HG03439 (cell line): Measurements from ENCODE around the gene RPN1.
"Not testable (repeated sequence)": the region's sequence is repeated elsewhere in the genome, so short reads cannot be mapped to it uniquely, and the experiment has no call there.

Experiments
- ATAC-seq: cut with Tn5 transposase; IDR thresholded peaks from one replicate; pipeline ENCODE4 v1.9.1; 2021; ENCODE audit warnings: mild to moderate bottlenecking, moderate library complexity; ENCODE audit not compliant: unreplicated experiment

The RPN1 gene

GRCh38 chr3:128650096-128651050 is at the start of gene RPN1:
RPN1 (minus strand) TSS chr3:128650818; CDS start chr3:128650800, 18 bp downstream.
- peak; percentile 91 for ATAC-seq

- no peak for ATAC-seq
These were observed 47.8 kb upstream of the RPN1 start for GRCh38 chr3:128698211-128699047.

- no peak for ATAC-seq
These were observed 46.7 kb upstream of the RPN1 start for GRCh38 chr3:128697341-128697740.

- no peak for ATAC-seq
These were observed 43.1 kb upstream of the RPN1 start for GRCh38 chr3:128693696-128694095.

GRCh38 chr3:128689060-128689459 is 38.4 kb upstream of the RPN1 start:
- ATAC-seq: no peak

- ATAC-seq: no peak
These were observed 35.8 kb upstream of the RPN1 start for GRCh38 chr3:128686465-128686864.

GRCh38 chr3:128684986-128685726 is 34.5 kb upstream of the RPN1 start:
- no peak for ATAC-seq

GRCh38 chr3:128683957-128684356 is 33.3 kb upstream of the RPN1 start:
- ATAC-seq: no peak

GRCh38 chr3:128681369-128681829 is 30.8 kb upstream of the RPN1 start:
- ATAC-seq: no peak

- ATAC-seq: peak; percentile 97
These were observed 30.2 kb upstream of the RPN1 start for GRCh38 chr3:128680603-128681368.

- no peak for ATAC-seq
These were observed 28.7 kb upstream of the RPN1 start for GRCh38 chr3:128679338-128679737.

- not testable (repeated sequence) for ATAC-seq
These were observed 25.2 kb upstream of the RPN1 start for GRCh38 chr3:128675802-128676201.

GRCh38 chr3:128674161-128674784 is 23.7 kb upstream of the RPN1 start:
- ATAC-seq: no peak

GRCh38 chr3:128667641-128668040 is 17.0 kb upstream of the RPN1 start:
- no peak for ATAC-seq

- ATAC-seq: no peak
These were observed 14.9 kb upstream of the RPN1 start for GRCh38 chr3:128665362-128666021.

- ATAC-seq: no peak
These were observed 12.5 kb upstream of the RPN1 start for GRCh38 chr3:128663151-128663550.

- ATAC-seq: no peak
These were observed 4.9 kb upstream of the RPN1 start for GRCh38 chr3:128655531-128655930.

GRCh38 chr3:128653993-128654805 is 3.6 kb upstream of the RPN1 start:
- ATAC-seq: not testable (repeated sequence)
